Measurements from ENCODE around the gene MYH14.
"Not testable (repeated sequence)": the region's sequence is repeated elsewhere in the genome, so short reads cannot be mapped to it uniquely, and the experiment has no call there.

The MYH14 gene

GRCh38 chr19:50233308-50233910, 30.0 kb downstream of the MYH14 start:
- DNase-seq (ENCODE audit: low spot score) = no peak
- in situ Hi-C loops (cut with MboI; ENCODE audit: low sequenced_read_pairs, unreplicated experiment) = no loop called here
- no peak for TF ChIP-seq CTCF (IDR thresholded peaks at IDR 0.05; ENCODE audit: borderline replicate concordance, control extremely low read depth, extremely low read depth, insufficient read depth, missing control alignments)

- peak; percentile 15 for TF ChIP-seq CTCF (IDR thresholded peaks at IDR 0.05; ENCODE audit: borderline replicate concordance, control extremely low read depth, extremely low read depth, insufficient read depth, missing control alignments)
- DNase-seq (ENCODE audit: low spot score); in situ Hi-C loops (cut with MboI; ENCODE audit: low sequenced_read_pairs, unreplicated experiment): not testable (repeated sequence)
These were observed 34.1 kb downstream of the MYH14 start for GRCh38 chr19:50237493-50237892.

- in situ Hi-C loops (cut with MboI; ENCODE audit: low sequenced_read_pairs, unreplicated experiment) = no loop called here
- no peak for TF ChIP-seq CTCF (IDR thresholded peaks at IDR 0.05; ENCODE audit: borderline replicate concordance, control extremely low read depth, extremely low read depth, insufficient read depth, missing control alignments)
- DNase-seq (ENCODE audit: low spot score) = no peak
These were observed 34.6 kb downstream of the MYH14 start for GRCh38 chr19:50238043-50238442.

GRCh38 chr19:50239921-50240590, 36.6 kb downstream of the MYH14 start:
- in situ Hi-C loops (cut with MboI; ENCODE audit: low sequenced_read_pairs, unreplicated experiment) = no loop called here
- DNase-seq (ENCODE audit: low spot score) = no peak
- no peak for TF ChIP-seq CTCF (IDR thresholded peaks at IDR 0.05; ENCODE audit: borderline replicate concordance, control extremely low read depth, extremely low read depth, insufficient read depth, missing control alignments)

GRCh38 chr19:50242581-50242980, 39.2 kb downstream of the MYH14 start:
- in situ Hi-C loops (cut with MboI; ENCODE audit: low sequenced_read_pairs, unreplicated experiment) = no loop called here
- TF ChIP-seq CTCF (IDR thresholded peaks at IDR 0.05; ENCODE audit: borderline replicate concordance, control extremely low read depth, extremely low read depth, insufficient read depth, missing control alignments) = no peak
- no peak for DNase-seq (ENCODE audit: low spot score)

- in situ Hi-C loops (cut with MboI; ENCODE audit: low sequenced_read_pairs, unreplicated experiment) = no loop called here
- no peak for TF ChIP-seq CTCF (IDR thresholded peaks at IDR 0.05; ENCODE audit: borderline replicate concordance, control extremely low read depth, extremely low read depth, insufficient read depth, missing control alignments)
- no peak for DNase-seq (ENCODE audit: low spot score)
These were observed 41.3 kb downstream of the MYH14 start for GRCh38 chr19:50244695-50245094.

Data from GM13976 (cell line).